Measurements from ENCODE around the gene IGF2.

DNA sequence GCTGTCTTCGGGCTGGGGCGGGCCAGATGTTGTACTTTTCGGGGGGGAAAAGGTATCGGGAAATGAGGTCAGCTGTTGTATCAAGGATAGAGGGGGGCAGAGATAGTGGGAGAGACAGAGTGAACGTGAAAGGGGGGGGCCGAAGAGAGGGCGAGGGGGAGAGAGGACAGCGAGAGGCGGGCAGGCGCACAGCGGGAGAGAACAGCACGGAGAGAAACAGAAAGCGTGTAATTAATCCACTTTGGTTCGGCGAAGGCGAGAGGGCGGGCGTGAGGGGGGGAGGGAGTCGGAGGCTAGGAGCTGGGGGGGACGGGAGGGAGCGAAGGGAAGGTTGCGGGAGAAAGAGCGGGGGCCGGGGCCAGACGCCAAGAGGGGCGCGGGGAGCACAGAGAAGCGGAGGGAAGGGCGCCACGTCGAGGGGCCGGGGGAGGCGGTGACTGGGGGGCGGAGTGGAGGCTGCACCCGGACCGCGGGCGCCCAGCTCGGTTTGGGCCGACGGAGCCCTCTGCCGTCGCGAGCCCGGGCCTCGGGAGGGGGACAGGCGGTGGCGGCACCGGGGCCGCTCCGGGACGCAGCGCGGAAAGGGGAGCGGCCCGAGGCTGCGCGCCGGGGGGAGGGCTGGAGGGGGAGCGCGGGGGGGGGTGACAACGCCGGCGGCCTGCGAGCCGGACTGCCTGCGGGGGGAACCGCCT lies 612 bp downstream of the IGF2 start:
- TF ChIP-seq CTCF (IDR thresholded peaks at IDR 0.05) (no peak), POLR2A (IDR thresholded peaks at IDR 0.05) (no peak)
